Breast epithelium (tissue), 4 donors: ENCODE results near the gene PDCD1LG2. TPM values are rescaled to one million over a fixed set of nuclear protein-coding genes. Genes with fewer than 3 reads are reported as not detected.

Source experiments
- DNase-seq, 2 donors: peaks; one replicate each; pipeline ENCODE4 v3.0.0-alpha.2; 2019; ENCODE audit warnings: low spot score in 2 of 2
- H3K27ac ChIP-seq, 2 donors: fragments of 200-600 bp; sonication (generic) in 1 of 2; one replicate each; pipeline ENCODE4 v1.5.1; 2016 to 2019; ENCODE audit warnings: mild to moderate bottlenecking in 1 of 2
- H3K27me3 ChIP-seq, 2 donors: fragments of 200-600 bp; sonication (generic) in 1 of 2; one replicate each; pipeline versions ENCODE4 v1.5.1 to v1.6.0; 2017 to 2019; ENCODE audit warnings: control low read depth in 1 of 2, mild to moderate bottlenecking in 1 of 2
- H3K36me3 ChIP-seq: fragments of 200-600 bp; one replicate; pipeline ENCODE4 v1.5.1; 2019
- H3K4me1 ChIP-seq, 2 donors: fragments of 200-600 bp; sonication (generic); one replicate each; pipeline ENCODE4 v1.5.1; 2016 to 2019; ENCODE audit warnings: control low read depth in 1 of 2
- H3K4me3 ChIP-seq, 3 donors: fragments of 200-600 bp; sonication (generic); 1 replicate in 2 of 3; 2 replicates in 1 of 3; pipeline ENCODE4 v1.5.1; 2016 to 2019; ENCODE audit warnings: mild to moderate bottlenecking in 3 of 3, moderate library complexity in 2 of 3
- H3K9me3 ChIP-seq, 2 donors: fragments of 200-600 bp; sonication (generic) in 1 of 2; one replicate each; pipeline ENCODE4 v1.5.1; 2016 to 2019; ENCODE audit warnings: control low read depth in 1 of 2
- CTCF ChIP-seq, 3 donors: fragments of 450-650 bp; IDR thresholded peaks; one replicate each; pipeline ENCODE4 v1.5.1; 2016 to 2017; ENCODE audit warnings: antibody characterized with exemption in 3 of 3, mild to moderate bottlenecking in 3 of 3, moderate library complexity in 3 of 3
- POLR2A ChIP-seq: fragments of 450-650 bp; IDR thresholded peaks from one replicate; pipeline ENCODE4 v1.6.1; 2016; ENCODE audit warnings: antibody characterized with exemption, mild to moderate bottlenecking, moderate library complexity
- POLR2AphosphoS5 ChIP-seq, 3 donors: sonication (generic); formaldehyde crosslinking; IDR thresholded peaks; one replicate each; pipeline ENCODE4 v1.6.1; 2017; ENCODE audit warnings: antibody characterized with exemption in 3 of 3
- intact Hi-C: fragments of 100-400 bp; cut with DNase I; formaldehyde crosslinking; loops from one replicate; pipeline ENCODE4 v1.15.1; 2023; ENCODE audit warnings: low total_unique reads
- total RNA-seq, 3 donors: library from RNA; depleted of rRNA; stranded (reverse); fragments of >200 nt; gene quantifications; one replicate each; pipeline ENCODE4 v1.1.0, GENCODE V29; 2016

The PDCD1LG2 gene
- total RNA-seq, 3 donors from 2014 or later: 1.6 to 8.0 (median 3.3) TPM

GRCh38 chr9:5614192-5614591, 103.9 kb downstream of the PDCD1LG2 start:
- Histone ChIP-seq H3K4me1 (no peaks in the 10 kb centered on the region), H3K36me3 (no peaks in the 10 kb centered on the region), H3K27me3 (no peaks in the 10 kb centered on the region), H3K9me3 (no peaks in the 10 kb centered on the region), H3K4me3 (no peak overlapping the region), H3K27ac (no peak overlapping the region)
- no peak for DNase-seq
- no peak for TF ChIP-seq POLR2AphosphoS5 (IDR thresholded peaks at IDR 0.05)
- no peak for TF ChIP-seq POLR2A
- no peak for TF ChIP-seq CTCF (IDR thresholded peaks at IDR 0.05)
- intact Hi-C loops: no loop called here

GRCh38 chr9:5614985-5615384, 104.7 kb downstream of the PDCD1LG2 start:
- DNase-seq: no peak
- no peaks in the 10 kb centered on the region for H3K27me3 ChIP-seq
- intact Hi-C loops: no loop called here
- TF ChIP-seq POLR2A (no peak), POLR2AphosphoS5 (IDR thresholded peaks at IDR 0.05) (no peak), CTCF (IDR thresholded peaks at IDR 0.05) (no peak)
- no peaks in the 10 kb centered on the region for H3K4me1 ChIP-seq
- no peak overlapping the region for H3K27ac ChIP-seq
- no peak overlapping the region for H3K4me3 ChIP-seq
- H3K9me3 ChIP-seq: no peaks in the 10 kb centered on the region
- no peaks in the 10 kb centered on the region for H3K36me3 ChIP-seq

GRCh38 chr9:5617749-5618148, 107.4 kb downstream of the PDCD1LG2 start:
- H3K4me1 ChIP-seq: no peaks in the 10 kb centered on the region
- no peak overlapping the region for H3K27ac ChIP-seq
- DNase-seq: no peak
- no peak overlapping the region for H3K4me3 ChIP-seq
- H3K9me3 ChIP-seq: no peaks in the 10 kb centered on the region
- no peaks in the 10 kb centered on the region for H3K36me3 ChIP-seq
- H3K27me3 ChIP-seq: no peaks in the 10 kb centered on the region
- intact Hi-C loops: no loop called here
- TF ChIP-seq CTCF (IDR thresholded peaks at IDR 0.05): no peak

- no peak for TF ChIP-seq POLR2AphosphoS5 (IDR thresholded peaks at IDR 0.05)
- TF ChIP-seq POLR2A: no peak
- TF ChIP-seq CTCF (IDR thresholded peaks at IDR 0.05): no peak
- no peak for DNase-seq
- no peaks in the 10 kb centered on the region for H3K27me3 ChIP-seq
- no peak overlapping the region for H3K27ac ChIP-seq
- no peaks in the 10 kb centered on the region for H3K36me3 ChIP-seq
- H3K4me1 ChIP-seq: no peaks in the 10 kb centered on the region
- no peaks in the 10 kb centered on the region for H3K9me3 ChIP-seq
- intact Hi-C loops: no loop called here
- no peak overlapping the region for H3K4me3 ChIP-seq
Observed at GRCh38 chr9:5620494-5620893, 110.2 kb downstream of the PDCD1LG2 start.

Other genes with a start within 250 kb of the PDCD1LG2 start
- 1 to 10 TPM in 2 of 3 donors, not detected in 1; 1.6 to 6.9 TPM for gene RLN2, start 205.8 kb upstream of the PDCD1LG2 start, total RNA-seq
- gene RLN1, start 170.7 kb upstream of the PDCD1LG2 start, total RNA-seq: 1 to 10 TPM in 2 of 3 donors, under 1 TPM in 1; 0.48 to 1.3 (median 1.2) TPM
- 10 to 100 TPM; 15.0 to 26.2 (median 16.4) TPM for gene PLGRKT, start 72.6 kb upstream of the PDCD1LG2 start, total RNA-seq
- gene CD274, start 60.0 kb upstream of the PDCD1LG2 start, total RNA-seq: 1 to 10 TPM; 1.6 to 3.1 (median 2.9) TPM
- 10 to 100 TPM; 42.6 to 74.5 (median 53.1) TPM for gene RIC1, start 118.6 kb downstream of the PDCD1LG2 start, total RNA-seq